MM.1S (cell line): ENCODE results near the gene IGF1R.

Experiments
- CTCF ChIP-seq: fragments of 300-600 bp; sonication (generic); IDR thresholded peaks from 2 replicates; pipeline ENCODE4 v1.5.1; 2016; ENCODE audit warnings: antibody characterized with exemption, low read length, mixed read lengths
- EZH2 ChIP-seq: fragments of 300-600 bp; sonication (generic); optimal IDR thresholded peaks from 2 replicates; pipeline ENCODE3; 2017; ENCODE audit warnings: low read depth, mild to moderate bottlenecking, antibody characterized with exemption, low read length, mixed read lengths
- EZH2phosphoT487 ChIP-seq: fragments of 300-600 bp; sonication (generic); IDR thresholded peaks from 2 replicates; pipeline ENCODE4 v1.6.1; 2018; ENCODE audit warnings: antibody characterized with exemption, low read length

DNA sequence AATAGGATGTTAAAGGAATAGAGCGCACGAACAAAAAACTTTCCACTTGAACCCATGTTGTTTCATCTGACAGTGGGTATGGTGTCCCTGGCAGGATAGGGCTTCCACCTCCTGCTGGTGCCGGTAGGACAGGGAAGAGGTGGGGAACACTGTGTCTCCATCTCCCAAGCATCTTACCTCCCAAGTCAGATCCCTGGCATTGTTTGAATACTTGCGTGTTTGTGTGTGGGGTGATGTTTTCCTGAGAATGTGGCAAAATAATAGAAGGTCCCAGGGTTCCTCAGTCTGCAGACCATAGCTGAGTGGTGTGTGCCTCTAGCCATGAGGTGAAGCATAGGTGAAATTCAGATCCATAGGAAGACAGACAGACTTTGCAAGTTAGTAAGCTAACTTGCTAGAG lies 119.4 kb downstream of the IGF1R start:
- TF ChIP-seq CTCF, result no peak
- no peak for TF ChIP-seq EZH2phosphoT487
- no peak for TF ChIP-seq EZH2
